Endothelial cell of umbilical vein (primary cell): ENCODE results near the gene ABI3BP. TPM values are rescaled to one million over a fixed set of nuclear protein-coding genes. Genes with fewer than 3 reads are reported as not detected.

Experiments
- BruUV-seq: library from RNA; stranded (reverse); fragments of 400-500 nt; replicated peaks from 2 replicates; lab custom pipeline; 2021; lab: Mats Ljungman, UMichigan
- CTCF ChIA-PET: fragments of 300-600, 350-600 bp; sonication (Branson Sonifier 250); formaldehyde crosslinking; loops from one replicate; lab custom pipeline; 2021; ENCODE audit warnings: antibody characterized with exemption, inconsistent platforms; lab: Charles Lee
- POLR2A ChIA-PET: fragments of 300-600, 350-600 bp; sonication (Branson Sonifier 250); formaldehyde crosslinking; loops from one replicate; lab custom pipeline; 2021; ENCODE audit warnings: antibody characterized with exemption, inconsistent platforms; lab: Charles Lee
- DNase-seq: peaks from one replicate; pipeline ENCODE4 v3.0.0-alpha.2; 2011; ENCODE audit warnings: low read depth, low spot score
- FAIRE-seq: peaks from 2 replicates; lab custom pipeline; 2011; peaks lifted over from hg19 to GRCh38; lab: Jason Lieb, UNC
- H2AFZ ChIP-seq: 2 replicates; pipeline ENCODE4 v1.6.0; 2012; ENCODE audit warnings: low read depth, low read length, control low read depth, inconsistent platforms
- H3K27ac ChIP-seq: 2 replicates; pipeline ENCODE4 v1.5.1; 2011; ENCODE audit warnings: low read depth, mild to moderate bottlenecking, control low read depth, low read length, moderate library complexity; ENCODE audit not compliant: insufficient read depth
- H3K27me3 ChIP-seq, 2 experiments: 2 replicates each; pipeline versions ENCODE4 v1.6.0 to v1.6.1; 2011; ENCODE audit warnings: low read length in 2 of 2, mixed read lengths in 1 of 2; ENCODE audit not compliant: control insufficient read depth in 2 of 2, insufficient read depth in 2 of 2
- H3K36me3 ChIP-seq, 2 experiments: 2 replicates in 1 of 2; 3 replicates in 1 of 2; pipeline ENCODE4 v1.5.1; 2011; ENCODE audit warnings: low read length in 2 of 2, mild to moderate bottlenecking in 1 of 2, moderate library complexity in 1 of 2; ENCODE audit not compliant: control insufficient read depth in 2 of 2, insufficient read depth in 2 of 2; ENCODE audit errors: extremely low read depth in 1 of 2
- H3K4me1 ChIP-seq: 3 replicates; pipeline ENCODE4 v1.5.1; 2011; ENCODE audit warnings: mild to moderate bottlenecking, low read length; ENCODE audit not compliant: control insufficient read depth, insufficient read depth; ENCODE audit errors: extremely low read depth
- H3K4me2 ChIP-seq: 2 replicates; pipeline ENCODE4 v1.6.1; 2011; ENCODE audit warnings: low read length, control low read depth, mixed read lengths; ENCODE audit not compliant: insufficient read depth
- H3K4me3 ChIP-seq, 3 experiments: fragments of 200-600 bp in 1 of 3; sonication (generic), shearing (Covaris generic) in 1 of 3; replicated peaks in 1 of 3; 2 replicates each; pipeline ENCODE4 v1.5.1; 2011 to 2016; ENCODE audit warnings: control low read depth in 3 of 3, low read length in 3 of 3, mild to moderate bottlenecking in 2 of 3, inconsistent platforms in 1 of 3, low read depth in 1 of 3, moderate library complexity in 1 of 3; ENCODE audit not compliant: insufficient read depth in 1 of 3
- H3K79me2 ChIP-seq: 2 replicates; pipeline ENCODE4 v1.6.0; 2012; ENCODE audit warnings: low read length, inconsistent platforms; ENCODE audit not compliant: control insufficient read depth, insufficient read depth
- H3K9ac ChIP-seq: replicated peaks from 2 replicates; pipeline ENCODE3; 2011; ENCODE audit warnings: low read length, control low read depth; ENCODE audit not compliant: insufficient read depth; ENCODE audit errors: extremely low read depth
- H3K9me1 ChIP-seq: replicated peaks from 3 replicates; pipeline ENCODE4 v1.6.0; 2011; ENCODE audit warnings: mild to moderate bottlenecking, low read length; ENCODE audit not compliant: control insufficient read depth, insufficient read depth; ENCODE audit errors: extremely low read depth
- H3K9me3 ChIP-seq: replicated peaks from 2 replicates; pipeline ENCODE4 v1.5.1; 2012; ENCODE audit warnings: low read length, inconsistent platforms; ENCODE audit not compliant: control insufficient read depth, insufficient read depth
- H4K20me1 ChIP-seq: replicated peaks from 2 replicates; pipeline ENCODE3; 2011; ENCODE audit warnings: mild to moderate bottlenecking, low read length; ENCODE audit not compliant: control insufficient read depth, insufficient read depth; ENCODE audit errors: extremely low read depth
- CTCF ChIP-seq, 2 donors: IDR thresholded peaks; 1 replicate in 1 of 2; 2 replicates in 1 of 2; pipeline ENCODE4 v1.5.1; 2011; ENCODE audit warnings: low read length in 2 of 2, mild to moderate bottlenecking in 2 of 2, moderate library complexity in 2 of 2, control low read depth in 1 of 2, inconsistent platforms in 1 of 2, low read depth in 1 of 2; ENCODE audit not compliant: insufficient read depth in 1 of 2; ENCODE audit errors: extremely low read depth in 1 of 2
- EZH2 ChIP-seq: IDR thresholded peaks from 2 replicates; pipeline ENCODE4 v1.6.1; 2012; ENCODE audit warnings: borderline replicate concordance, low read depth, mild to moderate bottlenecking, moderate library complexity, low read length, inconsistent platforms; ENCODE audit not compliant: severe bottlenecking
- FOS ChIP-seq: IDR thresholded peaks from 2 replicates; pipeline ENCODE4 v1.6.1; 2011; ENCODE audit warnings: mild to moderate bottlenecking, low read length, moderate library complexity, borderline replicate concordance; ENCODE audit not compliant: insufficient read depth
- GATA2 ChIP-seq: IDR thresholded peaks from 2 replicates; pipeline ENCODE4 v1.7.0; 2011; ENCODE audit warnings: low read depth, mild to moderate bottlenecking, moderate library complexity, mixed read lengths, low read length; ENCODE audit not compliant: insufficient read length, insufficient read depth
- JUN ChIP-seq: IDR thresholded peaks from 2 replicates; pipeline ENCODE4 v1.6.1; 2011; ENCODE audit warnings: borderline replicate concordance, low read depth; ENCODE audit not compliant: insufficient read length, insufficient read depth
- MAX ChIP-seq: IDR thresholded peaks from 2 replicates; pipeline ENCODE4 v1.6.1; 2011; ENCODE audit not compliant: insufficient read depth, insufficient read length
- MYC ChIP-seq: IDR thresholded peaks from one replicate; pipeline ENCODE4 v1.6.1; 2011; ENCODE audit warnings: mild to moderate bottlenecking, low read depth, low read length
- POLR2A ChIP-seq: IDR thresholded peaks from 2 replicates; pipeline ENCODE4 v1.6.1; 2012; ENCODE audit warnings: low read depth, mild to moderate bottlenecking, control low read depth, low read length
- POLR2AphosphoS5 ChIP-seq: IDR thresholded peaks from 2 replicates; pipeline ENCODE4 v1.6.1; 2012; ENCODE audit warnings: low read depth, mild to moderate bottlenecking, control low read depth, low read length, moderate library complexity; ENCODE audit not compliant: insufficient read depth
- dilution Hi-C: fragments of 300-500 bp; cut with MboI; formaldehyde crosslinking; loops from one replicate; pipeline ENCODE4 v1.15.0; 2019; ENCODE audit warnings: low sequenced_read_pairs; ENCODE audit not compliant: extremely low pct_ligation_motif_present
- intact Hi-C: fragments of 100-400 bp; cut with micrococcal nuclease; formaldehyde crosslinking; loops from one replicate; pipeline ENCODE4 v1.10.0; 2022
- polyA plus RNA-seq, 4 experiments: library from polyadenylated mRNA; depleted of rRNA in 3 of 4; stranded (reverse) in 3 of 4; unstranded in 1 of 4; fragments of >200 nt; gene quantifications; 2 replicates each; pipeline versions ENCODE4 v1.2.1 to v1.2.3, GENCODE V29; 2011 to 2012; ENCODE audit warnings: missing spikeins in 1 of 4
- total RNA-seq: library from RNA; stranded (reverse); gene quantifications from 2 replicates; pipeline ENCODE4 v1.2.3, GENCODE V29; 2021

ABI3BP gene
- total and polyA plus RNA-seq, 2 donors (not counting 3 experiments of a cell fraction or from before 2014, with no cell fraction given) = 78.1 to 106 TPM

- intact Hi-C loops (no loop called here), dilution Hi-C loops (no loop called here)
- H3K9me1 ChIP-seq = no peaks in the 10 kb centered on the region
- H3K79me2 ChIP-seq = no peaks in the 10 kb centered on the region
- ChIA-PET CTCF (no interaction called here), POLR2A (no interaction called here)
- no peaks in the 10 kb centered on the region for H3K4me1 ChIP-seq
- H3K4me2 ChIP-seq = no peak overlapping the region
- H3K9ac ChIP-seq = no peak overlapping the region
- DNase-seq = no peak
- no peaks in the 10 kb centered on the region for H3K27me3 ChIP-seq
- H3K36me3 ChIP-seq = no peaks in the 10 kb centered on the region
- BruUV-seq = no TSS peak
- no peak overlapping the region for H3K27ac ChIP-seq
- H4K20me1 ChIP-seq = no peaks in the 10 kb centered on the region
- no peak overlapping the region for H2AFZ ChIP-seq
- no peak for TF ChIP-seq CTCF (IDR thresholded peaks at IDR 0.05; ENCODE audit: extremely low read depth in 1 of 2, insufficient read depth in 1 of 2, low read depth in 1 of 2, low read length in 2 of 2)
- TF ChIP-seq MAX = no peak
- no peak for TF ChIP-seq MYC
- TF ChIP-seq JUN = no peak
- no peak for TF ChIP-seq POLR2A
- no peak for TF ChIP-seq POLR2AphosphoS5
- no peak for TF ChIP-seq EZH2
- TF ChIP-seq FOS = no peak
- TF ChIP-seq GATA2 = no peak
- H3K9me3 ChIP-seq = no peaks in the 10 kb centered on the region
- no peak overlapping the region for H3K4me3 ChIP-seq
- FAIRE-seq = peak; percentile 26
These were observed 26.4 kb downstream of the ABI3BP start for GRCh38 chr3:100966807-100967206.
